K562 (cell line): ENCODE data around the gene ROPN1L. TPM values are rescaled to one million over a fixed set of nuclear protein-coding genes. Genes with fewer than 3 reads are reported as not detected.

Experiments used
- HDAC8 ChIP-seq: fragments of 450-650 bp; IDR thresholded peaks from 2 replicates; pipeline ENCODE4 v1.6.1; 2016; ENCODE audit warnings: mild to moderate bottlenecking, missing genetic modification characterization, moderate library complexity, missing compliant biosample characterization
- HNRNPH1 ChIP-seq: fragments of 200-400 bp; formaldehyde crosslinking; optimal IDR thresholded peaks from 2 replicates; pipeline ENCODE3; 2017; ENCODE audit warnings: low read depth, mild to moderate bottlenecking, low read length, moderate library complexity
- ID3 ChIP-seq, 2 experiments: fragments of 250-450 bp in 1 of 2; fragments of 450-650 bp in 1 of 2; sonication (Bioruptor Pico) in 1 of 2; IDR thresholded peaks; 2 replicates each; pipeline versions ENCODE4 v1.6.1 to v1.8.0; 2016 to 2021; ENCODE audit warnings: mild to moderate bottlenecking in 2 of 2, moderate library complexity in 2 of 2, missing compliant biosample characterization in 1 of 2, missing genetic modification characterization in 1 of 2
- IFI16 ChIP-seq: fragments of 250-450 bp; sonication (Bioruptor Pico); IDR thresholded peaks from 2 replicates; pipeline ENCODE4 v2.1.2; 2022; ENCODE audit warnings: mild to moderate bottlenecking, inconsistent platforms
- KDM4B ChIP-seq, 2 experiments: fragments of 450-650 bp in 1 of 2; sonication (generic) in 1 of 2; IDR thresholded peaks; 2 replicates each; pipeline ENCODE4 v1.6.1; 2016 to 2017; ENCODE audit warnings: borderline replicate concordance in 2 of 2, antibody characterized with exemption in 1 of 2, low read depth in 1 of 2, mild to moderate bottlenecking in 1 of 2
- NR2F6 ChIP-seq: fragments of 450-650 bp; formaldehyde crosslinking; IDR thresholded peaks from 2 replicates; pipeline ENCODE4 v1.4.0; 2020; ENCODE audit warnings: mild to moderate bottlenecking
- OTX1 ChIP-seq: fragments of 450-650 bp; formaldehyde crosslinking; IDR thresholded peaks from 2 replicates; pipeline ENCODE4 v1.4.0; 2022; ENCODE audit warnings: mild to moderate bottlenecking
- POLR2AphosphoS5 ChIP-seq: IDR thresholded peaks from 2 replicates; pipeline ENCODE4 v1.6.1; 2011; ENCODE audit warnings: mild to moderate bottlenecking, low read depth, low read length, moderate library complexity; ENCODE audit not compliant: control insufficient read depth, insufficient read depth
- RB1 ChIP-seq: fragments of 450-650 bp; IDR thresholded peaks from 2 replicates; pipeline ENCODE4 v1.6.1; 2017; ENCODE audit warnings: low read depth, mild to moderate bottlenecking
- SAP30 ChIP-seq: fragments of 200-600 bp; sonication (generic); IDR thresholded peaks from 2 replicates; pipeline ENCODE4 v1.6.1; 2012; ENCODE audit warnings: borderline replicate concordance, low read depth, mild to moderate bottlenecking, moderate library complexity, low read length, control low read depth, inconsistent platforms; ENCODE audit not compliant: insufficient read depth, poor library complexity, severe bottlenecking
- TBP ChIP-seq: optimal IDR thresholded peaks from 2 replicates; pipeline ENCODE3; 2011; ENCODE audit warnings: low read depth, low read length, improper control_type of control experiment
- THAP12 ChIP-seq: fragments of 250-450 bp; sonication (Bioruptor Pico); IDR thresholded peaks from 2 replicates; pipeline ENCODE4 v1.9.0; 2021; ENCODE audit warnings: mild to moderate bottlenecking, inconsistent platforms
- XRCC4 ChIP-seq: IDR thresholded peaks from one replicate; pipeline ENCODE4 v1.6.1; 2011; ENCODE audit not compliant: insufficient read depth, insufficient read length; ENCODE audit errors: extremely low read depth
- ZKSCAN3 ChIP-seq: fragments of 250-450 bp; sonication (Bioruptor Pico); IDR thresholded peaks from 2 replicates; pipeline ENCODE4 v1.4.0; 2020
- ZMIZ1 ChIP-seq, 2 experiments: fragments of 150-350 bp in 1 of 2; IDR thresholded peaks; 2 replicates each; pipeline ENCODE4 v1.6.1; 2012 to 2016; ENCODE audit warnings: low read depth in 2 of 2, low read length in 2 of 2, mild to moderate bottlenecking in 1 of 2, moderate library complexity in 1 of 2
- ZNF311 ChIP-seq: fragments of 250-450 bp; sonication (Bioruptor Pico); IDR thresholded peaks from 2 replicates; pipeline ENCODE4 v1.4.0; 2020; ENCODE audit warnings: mild to moderate bottlenecking, moderate library complexity
- ZNF395 ChIP-seq: fragments of 200-800 bp; sonication (Bioruptor generic); IDR thresholded peaks from 2 replicates; pipeline ENCODE4 v1.6.1; 2017; ENCODE audit warnings: missing genetic modification characterization, missing compliant biosample characterization
- ZNF764 ChIP-seq: fragments of 250-450 bp; sonication (Bioruptor Pico); IDR thresholded peaks from 2 replicates; pipeline ENCODE4 v1.4.0; 2020; ENCODE audit warnings: low read depth, mild to moderate bottlenecking, moderate library complexity
- polyA plus RNA-seq, 8 experiments: library from polyadenylated mRNA; depleted of rRNA in 4 of 8; stranded (reverse) in 5 of 8; unstranded in 3 of 8; fragments of >200 nt; fragmentation: Nextera tagmentation in 2 of 8; fragmentation: Illumina TruSeq in 1 of 8; extraction: Ambion mirVana in 2 of 8; extraction: Trizol in 1 of 8; gene quantifications; 2 replicates each; pipeline versions ENCODE4 v1.2.1 to v1.2.3, GENCODE V29; 2011 to 2014; ENCODE audit warnings: inconsistent platforms in 1 of 8, missing spikeins in 1 of 8
- total RNA-seq, 7 experiments: library from RNA; depleted of rRNA in 6 of 7; stranded (reverse); fragments of >200 nt in 6 of 7; fragmentation: Illumina TruSeq in 2 of 7; extraction: Trizol in 2 of 7; gene quantifications; 2 replicates each; pipeline versions ENCODE4 v1.2.1 to v1.2.3, GENCODE V29; 2011 to 2021; ENCODE audit warnings: low replicate concordance in 1 of 7

The ROPN1L gene
- total and polyA plus RNA-seq, 9 of the 15 experiments (the other 6 are each of a cell fraction or from before 2014, with no cell fraction given), result 0.04 to 0.85 (median 0.24) TPM; not detected in 3

GRCh38 chr5:10441083-10441991, at the start of gene ROPN1L (continued):
- TF ChIP-seq ID3 (CRISPR knock-in tag; IDR thresholded peaks at IDR 0.05), result no peak
- TF ChIP-seq ID3 (tag; IDR thresholded peaks at IDR 0.05), result 0 out of 2 replicates have a peak, but pooled peaks have one; percentile 23
- TF ChIP-seq POLR2AphosphoS5, result 0 out of 2 replicates have a peak, but pooled peaks have one; percentile 40
- TF ChIP-seq KDM4B (IDR thresholded peaks at IDR 0.05; ENCODE audit: borderline replicate concordance in 2 of 2, low read depth in 1 of 2), result no peak; a peak in 1 of 4 replicates
- TF ChIP-seq ZKSCAN3 (CRISPR knock-in tag), result no peak
- TF ChIP-seq ZNF311 (CRISPR knock-in tag), result no peak
- TF ChIP-seq TBP, result peak; percentile 60
- no peak for TF ChIP-seq NR2F6 (CRISPR knock-in tag)
- peak; percentile 75 for TF ChIP-seq THAP12 (CRISPR knock-in tag)
- no peak for TF ChIP-seq HNRNPH1
- 0 out of 2 replicates have a peak, but pooled peaks have one; percentile 21 for TF ChIP-seq HDAC8 (tag)
- no peak for TF ChIP-seq ZNF395 (CRISPR knock-in tag)
- peak; percentile 92 for TF ChIP-seq SAP30
- no peak for TF ChIP-seq XRCC4
- no peak for TF ChIP-seq ZMIZ1 (IDR thresholded peaks at IDR 0.05; ENCODE audit: low read depth in 2 of 2, low read length in 2 of 2)
- no peak for TF ChIP-seq ZNF764 (CRISPR knock-in tag)
- TF ChIP-seq IFI16 (CRISPR knock-in tag), result no peak
- TF ChIP-seq RB1, result peak; percentile 17
- no peak for TF ChIP-seq OTX1 (CRISPR knock-in tag)
